GM18867 (cell line): Measurements from ENCODE around the gene UBTF.
A peak's percentile ranks its signal among the peaks of the same experiment; 100 is the strongest.

ENCODE experiments used
- ATAC-seq: cut with Tn5 transposase; IDR thresholded peaks from one replicate; pipeline ENCODE4 v1.9.1; 2021; ENCODE audit warnings: mild to moderate bottlenecking, moderate library complexity; ENCODE audit not compliant: unreplicated experiment

UBTF gene

DNA sequence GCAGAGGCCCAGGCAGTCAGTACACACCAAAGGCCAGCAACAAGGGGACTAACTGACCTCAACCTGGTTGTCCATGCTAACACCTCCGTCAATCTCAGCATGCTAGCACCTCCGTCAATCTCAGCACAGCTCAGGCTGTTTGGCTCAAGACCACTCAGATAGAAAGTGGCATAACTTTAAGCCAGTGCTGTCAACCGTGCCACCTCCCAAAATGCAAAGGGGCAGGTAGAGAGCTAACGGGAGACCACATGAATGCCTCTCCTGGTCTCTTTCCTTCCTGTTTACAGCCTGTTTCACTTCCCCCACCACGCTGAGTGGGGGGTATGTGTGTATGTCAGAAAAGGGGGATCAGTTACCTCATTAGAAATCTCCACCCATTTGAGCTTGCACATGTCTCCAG, 3.3 kb downstream of the UBTF start:
- no peak for ATAC-seq

DNA sequence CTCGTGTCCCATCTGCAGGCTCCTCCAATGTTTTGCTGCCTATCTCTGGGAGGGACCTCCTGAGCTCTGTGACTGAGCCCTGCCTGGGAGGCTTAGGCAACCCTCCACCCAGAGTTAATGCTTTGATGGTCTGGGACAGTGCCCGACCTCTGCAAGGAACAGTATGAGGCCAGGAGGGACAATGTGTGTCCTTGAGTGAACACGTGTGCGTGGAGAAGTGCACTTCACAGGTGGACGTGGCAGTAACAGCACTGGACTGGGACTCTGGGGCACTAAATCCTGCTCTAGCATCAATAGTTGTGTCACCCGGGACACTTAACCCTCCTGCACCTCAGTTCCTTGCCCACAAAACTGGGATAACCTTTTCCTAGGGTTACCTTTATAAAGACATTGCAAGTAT, 4.6 kb downstream of the UBTF start:
- no peak for ATAC-seq

DNA sequence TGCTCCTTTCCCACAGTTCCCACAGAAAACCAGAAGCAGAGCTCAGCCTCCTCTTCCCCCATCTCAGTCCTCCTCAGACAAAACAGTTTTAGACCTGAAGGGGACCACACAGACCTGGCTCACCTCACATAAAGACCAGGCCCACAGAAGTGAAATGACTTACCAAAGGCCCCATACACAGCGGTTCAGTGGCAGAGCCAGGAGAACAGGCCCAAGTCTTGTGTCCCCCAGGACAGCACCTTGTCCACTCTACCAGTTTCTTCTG, 5.3 kb downstream of the UBTF start:
- ATAC-seq, result no peak

DNA sequence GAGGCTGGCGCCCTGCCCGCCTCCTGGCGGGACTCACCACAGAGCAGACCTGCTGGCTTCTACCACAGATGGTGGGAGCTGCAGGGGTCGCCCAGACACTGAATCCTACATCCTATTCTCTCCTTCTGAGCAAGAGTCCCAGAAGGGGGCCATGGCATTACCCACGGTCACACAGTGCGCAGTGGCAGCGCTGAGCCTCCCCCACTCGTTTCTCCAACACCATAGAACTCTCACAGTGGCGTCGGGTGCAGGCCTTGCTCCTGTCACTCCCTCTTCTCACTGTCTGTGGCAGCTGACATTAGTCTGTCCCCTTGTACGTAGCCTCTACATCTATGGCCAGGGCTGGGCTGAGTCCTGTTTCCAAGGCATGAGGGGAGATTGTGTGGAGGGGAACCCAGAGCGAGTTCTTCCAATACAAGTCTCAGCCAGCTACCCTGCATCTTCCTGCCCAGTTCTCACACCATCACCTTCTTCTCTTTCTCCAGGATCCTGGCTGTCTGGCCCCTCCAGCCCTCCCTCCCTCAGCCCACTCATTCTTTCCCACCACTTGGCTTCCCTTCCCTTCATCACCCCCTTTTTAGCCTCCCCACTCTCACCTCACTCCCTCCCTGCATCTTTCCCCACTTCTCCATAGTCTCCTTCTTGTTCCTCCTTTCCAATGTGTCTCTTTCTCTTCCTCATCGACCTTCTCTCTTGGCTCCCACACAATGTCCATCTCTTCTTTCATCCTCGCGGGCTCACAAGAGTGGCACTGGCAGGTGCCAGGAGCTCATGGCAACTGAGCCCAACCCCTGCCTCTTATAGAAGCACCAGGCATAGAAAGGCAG, 5.9 kb downstream of the UBTF start:
- ATAC-seq, result no peak

DNA sequence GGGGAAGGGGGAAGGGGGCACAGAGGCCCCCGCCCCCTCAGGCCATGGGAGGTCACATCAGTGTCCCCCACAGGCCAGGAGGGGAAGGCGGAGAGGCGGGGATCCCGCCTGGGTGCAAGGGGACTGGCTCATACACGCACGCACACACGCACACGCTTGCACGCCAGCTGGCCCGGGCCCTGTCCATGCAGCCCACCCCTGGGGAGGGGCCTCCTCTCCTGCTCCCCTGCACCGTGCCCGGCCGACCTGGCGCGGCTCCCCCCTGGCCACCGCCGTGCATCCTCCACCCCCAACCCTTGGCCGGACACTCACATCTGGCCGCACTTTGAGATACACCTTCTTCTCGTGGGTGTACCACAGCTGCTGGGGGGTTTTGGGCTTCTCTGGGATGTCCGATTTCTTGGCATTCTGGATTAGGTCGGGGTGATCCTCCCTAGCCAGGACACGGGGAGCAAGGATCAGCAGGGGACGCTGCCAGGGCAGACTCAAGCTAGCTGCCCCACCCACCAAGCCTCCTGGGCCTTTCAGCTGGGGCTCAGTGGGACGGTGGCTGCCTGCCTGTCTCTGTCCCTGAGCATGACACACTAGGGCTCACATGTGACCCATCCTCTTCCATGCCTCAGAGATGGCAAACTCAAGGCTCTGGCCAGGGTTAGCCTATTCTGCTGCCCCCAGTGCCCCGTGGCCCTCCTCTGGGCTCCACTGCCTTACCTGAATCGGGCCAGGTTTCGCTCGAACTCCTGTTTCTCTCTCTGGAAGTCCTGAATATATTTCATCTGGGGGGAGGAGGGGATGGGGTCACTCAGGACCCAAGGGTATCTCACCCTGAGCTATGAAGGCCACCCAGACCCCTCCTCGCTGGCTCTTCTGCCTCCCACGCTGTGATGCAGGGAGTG, 6.7 kb downstream of the UBTF start:
- no peak for ATAC-seq

DNA sequence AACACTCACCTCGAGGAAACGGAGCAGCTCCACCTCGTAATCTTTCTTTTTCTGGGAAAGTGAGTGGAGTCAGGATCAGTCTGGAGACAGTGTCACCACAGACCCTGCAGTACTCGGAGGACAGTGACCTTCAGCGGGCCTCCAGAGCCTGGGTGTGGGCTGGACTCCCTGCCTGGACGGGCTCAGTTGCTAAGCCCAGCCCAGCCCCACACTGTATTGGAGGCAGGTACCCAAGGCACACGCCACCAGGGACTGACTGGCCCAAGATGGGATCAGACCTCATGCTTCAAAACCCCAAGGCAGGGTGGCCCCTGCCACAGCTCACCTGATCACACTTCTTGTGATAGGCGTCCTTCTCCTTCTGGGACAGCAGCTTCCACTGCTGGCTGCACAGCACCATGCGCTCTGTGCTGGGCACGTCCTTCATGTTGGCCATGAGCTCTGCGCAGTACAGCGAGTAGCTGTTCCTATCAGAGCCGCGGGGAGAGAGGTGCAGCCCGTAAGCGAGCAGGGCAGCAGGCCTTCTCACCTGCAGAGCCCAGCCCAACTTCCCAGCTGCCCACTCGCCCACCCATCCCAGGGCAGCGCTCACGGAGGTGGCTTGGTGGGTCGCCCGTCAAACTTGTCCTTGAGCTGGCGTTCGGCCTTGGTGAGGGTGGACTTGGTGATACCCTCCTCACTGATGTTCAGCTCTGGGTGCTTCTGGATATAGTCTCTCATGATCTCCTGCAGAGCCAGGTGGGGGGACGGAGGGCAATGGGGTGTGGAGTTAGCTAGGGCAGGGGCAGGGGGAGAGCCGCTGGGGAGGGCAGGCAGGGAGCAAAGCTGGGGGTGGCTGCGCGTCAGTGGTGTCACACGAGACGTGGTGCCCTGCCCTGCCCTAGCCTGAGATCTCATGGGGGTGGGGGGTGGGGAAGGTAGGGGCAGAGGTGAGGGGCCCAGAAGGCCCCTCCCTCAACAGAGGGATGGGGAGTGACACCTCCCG, 7.9 kb downstream of the UBTF start:
- ATAC-seq, result no peak

DNA sequence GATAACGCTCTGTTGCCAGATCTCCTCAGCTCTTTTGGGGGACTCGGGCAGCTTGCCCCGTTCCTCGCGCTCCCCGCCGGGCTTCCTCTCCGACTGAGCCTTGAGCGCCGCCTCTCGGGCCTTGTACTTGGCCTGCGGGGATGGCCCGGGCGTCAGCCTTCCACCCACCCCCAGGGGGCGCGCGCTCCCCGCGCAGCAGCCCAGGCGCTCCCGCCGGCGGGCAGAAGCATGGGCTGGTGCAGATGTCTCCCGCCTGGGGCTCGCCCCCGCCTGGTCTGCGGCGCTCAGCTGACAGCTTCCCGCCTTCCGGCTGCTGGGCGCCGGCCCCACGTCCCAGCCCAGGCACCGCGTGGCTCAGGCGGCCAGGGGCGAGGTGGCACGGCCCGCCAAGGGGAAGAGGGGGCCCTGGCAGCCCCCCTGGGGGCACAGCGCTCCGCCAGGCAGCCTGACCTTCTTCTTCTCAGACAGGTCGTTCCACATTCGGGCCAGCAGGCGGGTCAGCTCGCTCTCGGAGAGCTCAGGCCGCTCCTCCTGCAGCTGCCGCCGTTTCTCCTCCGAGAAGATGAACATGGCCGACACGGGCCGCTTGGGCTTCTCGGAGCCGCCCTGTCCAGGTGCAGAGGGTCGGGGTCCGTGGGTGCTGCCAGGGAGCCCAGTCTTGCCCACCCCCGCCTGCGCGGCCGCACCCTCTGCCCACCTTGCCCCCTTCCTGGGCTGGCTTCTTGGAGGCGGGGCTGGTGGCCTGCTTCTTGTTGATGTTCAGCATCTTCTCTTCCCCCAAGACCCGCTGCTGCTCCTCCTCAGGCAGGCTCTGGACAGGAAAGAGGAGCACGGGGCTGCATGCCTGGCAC, 8.9 kb downstream of the UBTF start:
- ATAC-seq, result peak; percentile 74

DNA sequence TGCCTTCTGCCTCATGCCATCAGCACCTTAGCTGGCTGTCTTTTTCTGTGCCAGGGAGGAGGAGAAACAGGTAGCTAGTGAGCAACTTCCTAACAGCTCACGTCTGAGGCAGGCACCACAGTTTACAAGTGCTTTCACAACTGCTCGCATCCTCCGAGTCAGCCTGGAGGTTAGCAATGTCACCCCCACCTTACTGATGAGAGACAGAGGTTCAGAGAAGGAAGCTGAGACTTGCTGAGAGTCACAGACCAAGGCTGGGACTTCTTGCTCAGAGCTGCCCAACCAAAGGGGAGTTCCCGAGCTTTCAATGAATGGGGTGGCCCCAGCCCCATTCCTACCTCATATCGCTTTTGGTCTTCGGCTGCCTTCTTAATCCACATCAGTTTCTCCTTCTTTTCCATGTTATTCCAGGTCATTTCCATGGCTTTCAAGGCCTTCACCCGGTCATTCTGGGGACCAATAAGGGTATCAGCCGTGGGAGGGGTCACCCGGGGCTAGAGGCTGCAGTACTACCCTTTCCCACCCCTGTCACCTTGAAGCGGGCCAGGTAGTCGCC, 9.6 kb downstream of the UBTF start:
- no peak for ATAC-seq

DNA sequence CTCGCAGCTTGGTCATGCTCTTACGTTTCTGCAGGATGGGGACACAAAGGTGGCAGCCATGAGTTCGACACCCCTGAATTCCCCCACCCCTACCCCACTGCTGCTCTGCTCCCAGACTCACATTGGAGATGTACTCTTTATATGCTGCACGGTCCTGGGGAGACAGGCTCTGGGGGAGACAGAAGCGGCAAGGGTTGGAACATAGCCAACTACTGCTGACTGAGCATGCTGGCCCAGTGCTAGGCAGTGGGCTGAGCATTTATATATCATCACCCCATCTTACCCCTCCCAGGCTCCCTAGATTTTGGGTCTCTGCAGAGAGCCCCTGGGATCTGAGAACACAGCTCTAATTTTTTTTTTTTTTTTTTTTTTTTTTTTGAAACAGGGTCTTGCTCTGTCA, 11.7 kb downstream of the UBTF start:
- ATAC-seq, result no peak

DNA sequence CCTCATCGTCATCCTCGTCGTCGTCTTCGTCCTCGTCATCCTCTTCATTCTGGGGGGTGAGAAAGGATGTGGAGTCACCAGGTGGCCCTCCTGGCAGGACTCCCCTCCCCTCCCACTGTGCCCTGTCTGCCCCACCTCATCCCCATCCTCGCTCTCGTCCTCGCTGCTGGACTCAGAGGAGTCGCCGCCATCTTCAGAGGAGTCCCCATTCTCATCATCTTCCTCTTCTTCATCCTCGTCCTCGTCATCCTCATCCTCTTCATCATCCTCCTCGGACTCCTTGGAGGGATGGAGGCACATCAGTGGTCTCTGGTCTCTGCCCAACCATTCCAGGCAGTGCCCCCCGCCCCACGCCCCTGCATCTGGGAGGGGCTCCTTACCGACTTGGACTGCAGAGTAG, 12.2 kb downstream of the UBTF start:
- ATAC-seq, result no peak

DNA sequence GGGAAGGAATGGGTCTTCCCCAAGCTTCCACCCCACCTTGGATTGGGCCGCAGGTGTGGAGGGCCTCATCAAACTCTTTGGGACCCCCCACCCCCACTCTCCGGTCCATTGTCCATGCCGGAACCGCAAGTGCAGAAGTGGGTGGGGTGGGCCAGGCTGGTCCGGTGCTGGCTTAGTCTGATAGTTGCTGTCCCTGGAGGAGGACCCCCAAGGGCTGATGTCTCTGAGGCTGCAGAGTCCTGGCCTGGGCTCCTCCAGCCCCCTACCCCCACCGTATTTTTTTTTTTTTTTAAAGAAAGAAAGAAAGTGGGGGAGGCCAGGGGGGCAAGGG, 12.7 kb downstream of the UBTF start:
- no peak for ATAC-seq

DNA sequence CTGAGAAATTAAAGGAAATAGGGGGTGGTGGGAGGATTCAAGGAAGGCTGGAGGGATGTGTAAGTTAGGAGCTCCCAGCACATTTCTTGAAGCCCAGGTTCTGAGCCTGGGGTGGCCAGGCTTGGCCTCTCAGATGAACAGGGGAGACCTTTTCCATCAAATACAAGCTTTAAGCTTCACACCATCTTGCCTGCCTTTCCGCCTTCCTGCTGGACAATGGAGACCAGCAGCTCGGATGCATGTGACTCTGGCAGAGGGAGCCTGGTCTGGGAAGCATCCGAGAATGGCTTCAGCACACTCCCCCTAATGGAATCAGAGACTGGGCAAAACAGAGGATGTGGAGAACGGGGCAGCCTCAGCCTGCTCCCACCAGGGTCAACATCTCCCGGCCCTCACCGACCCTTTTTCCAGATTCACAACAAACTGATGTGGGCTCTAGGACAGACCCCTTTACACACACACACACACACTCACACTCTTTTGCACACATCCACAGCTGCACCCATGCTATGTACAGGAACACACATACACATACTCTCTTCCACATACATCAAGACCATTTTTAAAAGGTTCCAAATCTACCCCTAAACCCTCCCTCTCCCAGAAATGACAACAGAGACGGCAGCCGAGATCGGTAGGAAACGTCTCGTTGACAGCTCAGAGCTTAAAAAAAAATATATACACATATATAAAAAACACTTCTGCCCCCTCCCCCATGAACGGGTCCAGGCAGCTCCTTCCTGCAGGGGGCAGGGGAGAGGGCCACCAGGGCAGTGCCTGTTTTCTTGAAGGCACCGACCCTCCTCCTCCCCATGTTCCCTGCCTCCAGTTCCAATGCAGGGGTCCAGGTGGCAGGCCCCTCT, 13.3 kb downstream of the UBTF start:
- ATAC-seq, result no peak

DNA sequence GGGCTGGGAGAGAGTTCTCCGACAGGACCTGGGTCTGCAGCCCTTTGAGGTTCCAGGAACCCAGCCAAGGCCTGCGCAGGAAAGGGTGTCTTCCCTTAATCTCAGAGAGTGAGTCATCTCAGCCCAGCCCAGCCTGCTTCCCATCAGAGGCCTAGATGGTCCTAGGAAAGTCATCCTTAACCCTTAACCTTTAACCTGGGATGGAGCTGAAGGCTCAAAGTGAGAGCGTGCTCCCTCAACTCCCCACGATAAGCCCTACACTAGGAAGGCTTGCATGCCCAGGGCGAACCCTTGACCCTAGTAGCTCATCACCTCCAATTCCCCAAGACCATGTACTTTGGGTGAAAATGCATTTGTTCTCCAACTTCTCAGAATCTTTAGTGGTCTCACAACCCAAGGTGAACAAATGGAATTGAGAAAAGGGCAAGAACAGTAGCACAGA, 15.0 kb downstream of the UBTF start:
- ATAC-seq, result no peak

DNA sequence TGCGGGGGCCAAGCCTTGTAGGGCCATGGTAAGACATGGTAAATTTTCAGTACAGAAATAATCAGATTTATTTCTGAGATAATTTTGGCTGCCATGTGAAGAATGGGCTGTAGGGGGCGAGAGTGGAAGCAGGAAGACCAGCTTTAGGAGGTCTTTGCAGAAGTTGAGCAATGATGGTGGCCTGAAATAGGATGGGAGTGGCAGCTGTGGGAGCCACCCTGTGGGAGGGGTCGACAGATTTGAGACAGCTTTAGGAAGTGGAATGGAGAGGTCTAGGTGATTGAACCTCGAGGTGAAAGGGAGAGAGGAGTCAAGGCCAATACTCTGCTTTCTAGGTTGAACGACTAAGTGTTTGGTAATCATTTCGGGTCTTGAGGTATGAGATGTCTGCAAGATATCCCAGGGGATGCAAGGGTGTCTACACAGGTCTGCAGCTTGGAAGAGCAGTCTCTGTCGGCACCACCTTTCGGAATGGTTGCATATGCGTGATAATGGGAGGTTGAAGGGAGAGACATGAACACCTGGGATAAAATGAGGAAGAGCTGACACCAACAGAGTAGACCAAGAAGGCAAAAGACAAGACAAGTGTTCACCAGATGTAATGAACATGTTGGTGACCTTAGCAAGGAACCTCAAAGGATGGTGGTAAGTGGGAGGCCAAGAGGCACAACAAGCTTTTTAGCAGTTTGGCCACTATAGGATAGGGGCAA, 15.6 kb downstream of the UBTF start:
- no peak for ATAC-seq

DNA sequence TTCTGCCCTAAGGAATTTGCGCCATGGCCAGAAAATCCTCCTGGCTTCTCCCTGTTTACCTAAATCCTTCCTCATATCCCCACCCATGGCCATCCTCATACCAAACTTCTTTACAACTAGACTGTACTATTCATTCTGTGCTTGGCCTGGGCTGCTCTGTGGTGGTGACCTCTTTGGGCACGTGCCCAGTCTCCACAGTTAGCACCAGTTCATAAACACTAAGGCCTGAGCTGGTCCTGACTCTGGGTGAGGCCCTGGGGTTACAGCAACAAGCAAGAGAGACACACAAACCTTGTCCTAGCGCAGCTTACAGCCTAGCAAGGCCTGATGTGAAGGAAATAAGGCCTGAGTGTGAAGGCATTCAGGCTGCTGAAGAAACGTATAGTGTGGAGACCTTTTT, 16.7 kb downstream of the UBTF start:
- ATAC-seq, result no peak

DNA sequence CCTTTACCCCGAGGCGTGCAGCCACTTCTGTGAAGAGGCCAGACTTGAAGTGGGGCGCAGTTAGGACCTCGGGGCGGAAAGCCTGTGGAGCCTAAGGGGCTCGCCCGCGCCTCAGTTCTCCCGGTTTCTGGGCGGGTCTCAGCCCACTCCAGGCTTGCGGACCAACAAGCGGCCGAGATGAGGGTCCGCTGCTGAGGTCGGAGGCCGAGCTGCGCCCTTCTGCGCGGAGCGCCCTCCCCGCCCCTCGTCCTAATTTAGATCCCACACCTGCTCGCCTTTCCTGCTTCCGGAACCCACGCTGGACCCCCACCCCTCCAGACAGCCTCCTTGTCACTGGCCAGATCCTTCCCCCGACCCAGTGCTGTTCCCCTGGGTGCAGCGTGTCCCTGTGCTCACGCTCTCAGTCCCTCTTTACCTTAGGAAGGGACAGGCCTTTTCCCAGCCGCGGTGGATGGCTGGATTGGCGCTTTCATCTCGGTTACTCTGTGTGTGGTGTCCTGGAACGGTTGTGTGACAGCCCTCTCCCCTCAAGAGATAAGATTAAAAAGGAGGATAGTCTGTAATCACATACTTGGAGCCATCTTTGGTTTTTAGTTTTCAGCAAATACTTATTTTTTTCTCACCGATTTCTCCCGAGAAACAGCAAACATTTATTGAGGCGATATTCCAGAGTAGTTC, 18.9 kb downstream of the UBTF start:
- no peak for ATAC-seq

DNA sequence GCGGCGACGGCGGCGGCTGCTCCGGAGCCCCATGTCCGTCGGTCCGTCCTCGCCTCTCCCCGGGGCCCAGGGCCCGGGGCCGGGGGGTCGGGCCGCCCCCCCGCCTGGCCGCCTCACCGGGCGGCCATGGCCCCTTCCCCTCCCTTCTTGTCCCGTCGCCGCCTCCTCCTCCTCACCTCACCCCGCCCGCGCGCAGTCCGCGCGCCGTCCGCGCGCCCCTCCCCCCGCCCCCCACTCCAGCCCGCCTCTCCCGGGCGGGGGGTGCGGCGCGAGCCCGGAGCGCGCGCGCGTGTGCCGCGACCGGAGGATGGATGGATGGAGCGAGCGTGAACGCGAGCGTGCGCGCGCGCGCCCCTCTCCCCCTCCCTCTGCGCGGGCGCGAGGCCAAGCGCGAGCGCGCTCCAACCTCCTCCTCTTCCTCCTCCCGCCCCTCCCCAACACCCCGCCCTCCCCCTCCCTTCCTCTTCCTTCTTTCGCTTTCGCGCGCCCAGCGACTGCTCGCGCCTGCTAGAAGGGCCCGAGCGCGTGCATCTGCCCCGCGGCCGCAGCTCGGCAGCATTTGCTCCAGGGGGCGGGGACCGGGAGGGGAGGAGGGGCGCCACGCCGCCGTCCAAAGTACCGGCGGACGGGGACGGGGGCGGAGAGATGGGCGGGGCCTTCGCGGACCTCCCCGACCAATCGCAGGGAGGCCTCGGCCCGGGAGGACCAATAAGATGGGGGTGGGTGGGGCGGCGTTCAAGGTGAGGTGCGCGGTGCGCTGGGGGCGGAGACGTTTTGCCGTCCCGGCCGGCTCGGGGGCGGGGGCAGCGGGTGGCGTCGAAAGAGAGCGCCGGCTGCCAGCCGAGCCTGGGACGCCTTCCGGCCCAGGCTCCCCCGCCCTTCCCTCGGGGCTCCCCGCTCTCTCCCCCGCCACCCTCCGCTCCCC, 19.7 kb downstream of the UBTF start, which contains the start of gene ATXN7L3:
ATXN7L3 (minus strand) TSS at position 332 of the 925 bp plus-strand sequence. CDS start 1,814 bp downstream, outside the sequence.
- ATAC-seq, result peak; percentile 65
